D341Med (cell line): ENCODE data around the gene MCC.

Experiments
- DNase-seq: peaks from one replicate; pipeline ENCODE4 v3.0.0; 2012; ENCODE audit warnings: low spot score

Gene MCC

DNA sequence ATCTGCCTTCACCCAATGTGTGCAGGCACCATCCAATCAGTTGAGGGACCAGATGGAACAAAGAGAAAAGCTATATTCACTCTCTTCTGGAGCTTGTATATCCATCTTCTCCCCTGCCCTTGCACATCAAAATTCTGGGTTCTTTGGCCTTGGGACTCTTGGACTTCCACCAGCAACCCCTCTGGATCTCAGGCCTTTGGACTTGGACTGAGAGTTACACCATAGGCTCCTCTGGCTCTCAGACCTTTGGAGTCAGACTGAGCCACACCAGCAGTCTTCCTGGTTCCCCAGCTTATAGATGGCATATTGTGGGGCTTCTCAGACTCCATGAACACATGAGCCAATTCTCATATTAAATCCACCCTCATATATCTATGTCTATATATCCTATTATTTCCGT, 126.6 kb downstream of the MCC start:
- no peak for DNase-seq

- no peak for DNase-seq
Observed at GRCh38 chr5:113359419-113359818, 128.8 kb downstream of the MCC start.

GRCh38 chr5:113358696-113359095, 129.6 kb downstream of the MCC start:
- DNase-seq, result no peak

GRCh38 chr5:113357696-113358476, 130.4 kb downstream of the MCC start:
- no peak for DNase-seq

DNA sequence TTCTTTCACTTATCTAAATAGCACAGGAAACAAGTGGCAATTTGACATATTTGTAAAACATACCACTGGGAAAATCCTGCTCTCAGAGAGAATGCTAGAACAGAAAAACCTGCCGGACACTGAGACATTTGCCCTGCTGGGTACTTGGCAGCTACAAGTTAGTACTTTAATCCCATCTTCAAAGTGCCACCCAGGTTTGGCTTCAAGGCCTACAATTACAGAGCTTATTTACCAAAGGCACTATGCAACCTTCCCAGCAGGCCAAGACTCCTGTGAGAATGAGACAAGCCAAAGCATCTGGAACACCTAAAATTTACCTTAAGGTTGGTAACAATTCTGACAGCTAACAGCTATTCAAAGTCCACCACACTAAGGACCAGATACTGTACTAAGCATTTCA, 131.8 kb downstream of the MCC start:
- no peak for DNase-seq

GRCh38 chr5:113354055-113354454, 134.2 kb downstream of the MCC start:
- no peak for DNase-seq

DNA sequence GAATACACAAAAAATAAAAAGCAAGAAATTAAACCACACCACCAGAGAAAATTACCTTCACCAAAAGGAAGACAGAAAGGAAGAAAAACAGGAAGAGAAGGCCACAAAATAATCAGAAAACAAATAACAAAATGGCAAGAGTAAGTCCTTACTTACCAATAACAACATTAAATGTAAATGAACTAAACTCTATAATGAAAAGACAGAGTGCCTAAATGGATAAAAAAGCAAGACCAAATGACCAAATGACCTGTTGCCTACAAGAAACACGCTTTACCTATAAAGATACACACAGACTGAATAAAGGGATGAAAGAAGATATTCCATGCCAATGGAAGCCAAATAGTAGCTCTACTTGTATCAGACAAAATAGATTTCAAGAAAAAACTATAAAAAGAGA, 140.7 kb downstream of the MCC start:
- DNase-seq, result no peak

DNA sequence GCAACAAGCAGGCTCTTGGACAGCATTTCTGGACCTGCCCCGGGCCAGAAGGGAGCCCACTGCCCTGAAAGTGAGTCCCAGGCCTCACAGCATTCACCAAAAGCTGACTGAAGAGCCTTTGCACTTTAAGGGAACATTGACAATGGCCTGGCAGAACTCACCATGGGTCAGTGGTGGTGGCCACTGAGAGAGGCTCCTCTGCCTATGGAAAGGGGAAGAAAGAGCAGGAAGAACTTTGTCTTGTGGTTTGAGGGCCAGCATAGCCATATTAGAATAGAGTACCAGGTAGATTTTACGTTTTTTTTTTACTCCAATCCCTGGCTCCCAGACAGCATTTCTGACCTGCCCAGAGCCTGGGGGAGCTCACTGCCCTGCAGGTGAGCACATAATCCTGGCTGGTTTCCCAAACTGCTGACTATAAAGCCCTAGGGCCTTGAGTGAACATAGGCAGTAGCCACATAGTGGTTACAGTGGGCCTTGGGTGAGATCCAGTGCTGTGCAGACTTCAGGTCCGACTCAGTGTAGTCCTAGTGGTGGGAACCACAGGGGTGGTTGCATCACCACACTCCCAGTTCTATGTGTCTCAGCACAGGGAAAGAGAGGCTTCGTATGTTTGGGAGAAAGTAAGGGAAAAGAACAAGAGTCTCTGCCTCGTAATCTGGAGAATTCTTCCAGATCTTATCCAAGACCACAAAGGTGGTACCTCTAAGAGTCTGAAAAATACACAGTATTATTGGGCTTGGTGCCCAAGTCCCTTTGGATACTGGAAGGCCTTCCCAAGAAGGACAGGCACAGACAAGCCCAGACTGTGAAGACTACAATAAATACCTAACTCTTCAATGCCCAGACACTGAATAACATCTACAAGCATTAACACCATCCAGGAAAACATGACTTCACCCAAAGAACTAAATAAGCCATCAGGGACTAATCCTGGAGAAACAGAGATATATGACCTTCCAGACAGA, 143.0 kb downstream of the MCC start:
- no peak for DNase-seq

DNA sequence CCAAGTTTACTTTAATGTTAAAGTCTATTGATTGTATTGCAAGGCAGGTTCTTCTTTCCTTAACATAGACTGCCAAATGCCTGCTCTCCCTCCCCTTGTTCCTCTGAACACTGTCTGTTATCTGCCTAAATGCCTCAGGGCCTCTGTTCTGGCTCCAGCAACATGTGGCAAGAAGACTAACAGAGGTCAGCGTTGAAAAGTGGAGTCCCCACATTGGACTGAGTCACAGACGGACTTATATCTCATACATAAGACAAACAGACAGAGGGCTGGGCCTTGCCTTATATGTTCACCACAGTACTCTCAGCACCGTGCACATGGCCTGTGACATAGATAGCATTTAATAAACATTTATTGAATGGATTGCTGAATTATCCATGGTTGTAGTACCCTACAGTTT, 144.9 kb downstream of the MCC start:
- no peak for DNase-seq

- DNase-seq, result peak; percentile 22
Observed at GRCh38 chr5:113340537-113340936, 147.7 kb downstream of the MCC start.

DNA sequence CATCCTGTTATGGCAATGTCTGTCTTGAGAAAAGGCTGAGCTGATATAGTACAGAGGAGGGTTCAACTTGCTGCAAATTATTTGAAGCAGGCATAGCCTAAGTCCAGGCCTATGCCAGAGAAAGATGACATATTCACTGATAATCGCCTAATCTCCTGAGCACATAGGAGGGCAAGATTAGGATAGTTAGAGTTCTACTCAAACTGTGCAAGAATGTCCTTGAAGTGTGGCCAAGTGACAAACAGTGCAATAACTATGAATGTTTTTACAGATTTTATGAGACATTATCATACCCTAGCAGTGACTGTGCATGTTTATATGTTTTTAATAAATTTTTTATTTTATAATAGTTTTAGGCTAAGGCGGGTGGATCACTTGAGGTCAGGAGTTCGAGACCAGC, 149.6 kb downstream of the MCC start:
- DNase-seq, result no peak

- no peak for DNase-seq
Observed at GRCh38 chr5:113337515-113338415, 150.5 kb downstream of the MCC start.

DNA sequence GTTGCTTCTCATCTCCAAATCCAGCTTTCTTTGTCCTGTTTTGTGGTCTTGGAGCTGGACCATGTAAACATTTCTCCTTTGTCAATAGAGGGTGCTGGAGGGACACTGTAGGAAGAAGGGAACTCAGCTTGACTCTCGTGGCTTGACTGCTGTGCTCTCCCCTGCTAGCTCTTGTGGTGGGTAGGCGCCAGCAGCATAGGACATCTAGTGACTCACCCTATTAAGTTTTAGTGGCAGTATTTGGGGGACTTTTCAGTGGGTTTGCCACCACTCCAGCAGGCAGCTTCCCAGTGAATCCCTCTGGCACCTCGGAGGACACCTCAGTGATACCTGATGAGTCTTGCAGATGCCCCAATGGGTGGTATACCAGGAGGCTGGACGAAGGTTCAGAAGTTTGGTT, 151.3 kb downstream of the MCC start:
- DNase-seq, result peak; percentile 61

- no peak for DNase-seq
Observed at GRCh38 chr5:113333411-113333810, 154.8 kb downstream of the MCC start.

DNA sequence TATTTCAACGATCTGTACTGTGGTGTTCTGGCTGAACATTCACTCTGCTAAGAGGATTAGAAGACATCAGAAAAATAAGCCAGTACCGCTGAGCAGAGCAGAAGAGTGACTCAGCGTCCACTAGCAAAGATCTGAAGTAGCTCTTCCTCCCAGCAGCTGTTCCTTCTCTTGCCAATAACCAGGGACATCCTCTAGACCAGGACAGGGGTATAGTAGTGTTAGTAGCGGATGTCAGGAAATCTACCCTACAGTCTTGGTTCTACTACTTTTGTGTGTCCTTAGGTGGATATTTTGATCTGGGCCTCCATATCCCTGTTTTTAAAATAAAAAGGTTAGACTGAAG, 157.1 kb downstream of the MCC start:
- no peak for DNase-seq

GRCh38 chr5:113330533-113331208, 157.6 kb downstream of the MCC start:
- DNase-seq, result peak; percentile 49

- no peak for DNase-seq
Observed at GRCh38 chr5:113329981-113330380, 158.3 kb downstream of the MCC start.

DNA sequence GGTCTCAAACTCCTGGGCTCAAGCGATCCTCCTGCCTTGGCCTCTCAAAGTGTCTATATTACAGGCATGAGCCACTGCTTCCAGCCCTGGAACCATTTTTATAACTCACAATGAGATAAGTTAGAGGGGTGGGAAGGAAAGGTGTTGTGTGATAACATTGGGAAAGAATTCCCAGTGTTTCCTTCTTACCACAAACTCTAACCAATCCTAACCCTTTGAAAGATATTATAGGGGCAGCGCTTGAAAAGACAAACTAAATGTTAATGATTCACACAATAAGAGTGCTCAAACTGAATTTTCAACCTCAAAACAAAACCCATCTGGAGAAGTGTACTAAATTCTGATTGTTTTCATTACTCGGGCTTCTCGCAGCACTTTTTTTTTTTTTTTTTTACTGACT, 163.2 kb downstream of the MCC start:
- DNase-seq, result no peak

DNA sequence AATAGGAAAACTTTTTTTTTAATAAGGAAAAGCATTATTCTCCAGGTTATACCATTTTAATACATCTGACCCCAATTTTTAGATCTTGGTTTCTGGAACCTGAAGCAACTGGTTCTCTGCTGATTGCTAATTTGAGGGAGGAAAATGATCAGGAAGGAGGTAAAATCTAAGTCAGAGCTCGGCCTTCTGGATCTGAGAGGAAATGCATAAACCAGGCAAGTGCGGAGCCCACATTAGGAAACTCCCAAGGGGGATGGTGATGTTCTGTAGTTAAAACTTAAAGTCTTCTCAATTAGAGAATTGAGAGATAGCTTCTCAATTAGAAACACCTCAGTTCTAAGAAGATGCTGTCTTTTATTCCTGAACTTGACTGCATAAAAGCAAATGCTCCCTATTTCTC, 167.0 kb downstream of the MCC start:
- no peak for DNase-seq

DNA sequence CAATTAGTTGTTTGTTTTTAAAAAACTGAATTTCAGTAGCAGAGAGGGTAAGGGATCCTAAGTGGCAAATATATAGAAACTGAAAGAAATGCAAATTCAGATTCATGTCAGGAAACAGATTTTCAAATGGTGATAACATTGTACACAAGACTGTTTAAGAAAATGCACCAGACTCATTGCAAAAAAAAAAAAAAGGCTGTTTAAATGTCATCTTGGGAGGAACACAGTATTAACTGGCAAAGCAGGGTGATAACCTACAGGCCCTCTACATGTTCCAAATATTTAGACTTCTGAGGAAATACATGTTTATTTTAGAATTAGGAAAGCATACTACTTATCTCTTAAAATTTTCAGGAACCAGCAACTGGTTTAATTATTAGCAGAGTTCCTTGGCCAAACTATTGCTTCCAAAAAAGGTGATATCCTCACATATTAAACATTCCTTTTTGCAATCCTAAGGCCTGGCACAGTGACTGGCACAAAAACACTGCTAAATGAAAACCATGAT, 167.9 kb downstream of the MCC start:
- no peak for DNase-seq

DNA sequence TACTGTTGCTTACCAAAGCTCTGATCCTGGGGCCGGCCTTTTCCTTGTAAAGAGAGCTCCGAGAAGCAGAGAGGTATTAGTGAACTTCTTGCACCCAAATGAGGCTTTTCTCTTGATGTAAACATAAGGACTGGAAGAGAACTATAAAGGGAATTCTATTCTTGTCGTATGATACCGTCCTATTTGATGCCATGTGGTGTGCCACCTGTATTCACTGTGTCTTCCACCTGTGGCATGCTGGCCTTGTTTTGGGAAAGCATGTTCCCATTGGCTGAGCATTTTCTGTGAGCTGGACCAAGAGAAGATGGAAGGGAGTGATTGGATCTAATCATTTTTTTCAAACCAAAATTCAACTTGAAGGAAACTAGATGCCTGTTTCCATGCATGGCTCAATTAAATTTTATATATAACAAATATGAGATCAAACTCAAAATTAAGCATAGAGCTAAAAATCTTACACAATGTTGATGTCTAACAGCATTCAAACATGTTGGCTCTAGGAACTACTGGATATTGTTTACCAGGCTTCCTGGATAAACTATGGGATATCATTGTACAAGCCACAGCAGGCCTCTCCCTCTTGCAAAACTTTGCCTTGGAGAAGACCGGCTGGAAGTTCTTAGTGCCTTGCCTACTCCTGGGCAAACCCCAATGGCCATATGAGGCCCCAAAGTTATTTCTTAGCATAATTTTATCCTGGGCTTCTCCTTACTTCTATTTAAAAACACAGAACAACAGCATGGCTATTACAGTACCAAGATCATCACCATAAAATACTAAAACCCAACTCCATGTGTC, 168.8 kb downstream of the MCC start:
- DNase-seq, result no peak
